Fibroblast of the conjunctiva (primary cell): Measurements from ENCODE around the gene COPS7B.

Experiments used
- DNase-seq: peaks from one replicate; pipeline ENCODE4 v3.0.0-alpha.2; 2010; ENCODE audit warnings: low read depth

The COPS7B gene

GRCh38 chr2:231785822-231786176 lies 446 bp upstream of the COPS7B start:
- DNase-seq: no peak

- no peak for DNase-seq
Measured at GRCh38 chr2:231786917-231787292, 660 bp downstream of the COPS7B start.

GRCh38 chr2:231791107-231791506 lies 4.9 kb downstream of the COPS7B start:
- no peak for DNase-seq

- no peak for DNase-seq
Measured at GRCh38 chr2:231794383-231794782, 8.1 kb downstream of the COPS7B start.

- DNase-seq: peak; percentile 53
Measured at GRCh38 chr2:231795525-231796327, 9.5 kb downstream of the COPS7B start.

- no peak for DNase-seq
Measured at GRCh38 chr2:231800493-231801091, 14.3 kb downstream of the COPS7B start.

- no peak for DNase-seq
Measured at GRCh38 chr2:231803501-231804138, 17.4 kb downstream of the COPS7B start.

GRCh38 chr2:231807020-231807419 lies 20.8 kb downstream of the COPS7B start:
- DNase-seq: no peak

- peak; percentile 14 for DNase-seq
Measured at GRCh38 chr2:231810905-231811304, 24.7 kb downstream of the COPS7B start.

- DNase-seq: no peak
Measured at GRCh38 chr2:231816327-231817026, 30.2 kb downstream of the COPS7B start.

- DNase-seq: no peak
Measured at GRCh38 chr2:231819447-231820042, 33.3 kb downstream of the COPS7B start.

GRCh38 chr2:231820786-231821303 lies 34.6 kb downstream of the COPS7B start:
- no peak for DNase-seq

- DNase-seq: no peak
Measured at GRCh38 chr2:231821908-231822307, 35.7 kb downstream of the COPS7B start.

GRCh38 chr2:231853105-231853504 lies 66.9 kb downstream of the COPS7B start:
- DNase-seq: no peak

GRCh38 chr2:231854616-231855125 lies 68.4 kb downstream of the COPS7B start:
- DNase-seq: no peak

- DNase-seq: no peak
Measured at GRCh38 chr2:231856959-231857358, 70.7 kb downstream of the COPS7B start.
